Measurements from ENCODE around the gene OGFOD3.
"Not testable (repeated sequence)": the region's sequence is repeated elsewhere in the genome, so short reads cannot be mapped to it uniquely, and the experiment has no call there.

OGFOD3 gene

GRCh38 chr17:82453151-82453550 is 34.8 kb upstream of the OGFOD3 start:
- H3K9me3 Mint-ChIP-seq, CTCF ChIA-PET, DNase-seq, H3K27me3 Mint-ChIP-seq, H3K4me3 Mint-ChIP-seq: not testable (repeated sequence)
- Mint-ChIP-seq H3K36me3 (peaks cover 42% of the 10 kb centered on the region), H3K27ac (peak overlapping the region; percentile 69), H3K4me1 (peaks cover 49% of the 10 kb centered on the region)

GRCh38 chr17:82452162-82452561 is 33.8 kb upstream of the OGFOD3 start:
- Mint-ChIP-seq H3K4me1 (peaks cover 47% of the 10 kb centered on the region), H3K36me3 (peaks cover 41% of the 10 kb centered on the region), H3K27ac (peak overlapping the region; percentile 98), H3K27me3 (no peaks in the 10 kb centered on the region), H3K4me3 (peak overlapping the region; percentile 96), H3K9me3 (peaks cover 4% of the 10 kb centered on the region)
- DNase-seq, result no peak
- CTCF ChIA-PET, result interaction anchor here (0.7 kb wide), 1 partner anchor 102 kb away, joined by 3 read pairs; no protein-coding TSS in a partner anchor

GRCh38 chr17:82450357-82451106 is 32.1 kb upstream of the OGFOD3 start, which contains the start of gene CYBC1:
Gene CYBC1 (minus strand): TSS chr17:82450752. CDS start chr17:82449254, 1,498 bp downstream.
- CTCF ChIA-PET, result no interaction called here
- Mint-ChIP-seq H3K9me3 (peaks cover 4% of the 10 kb centered on the region), H3K4me1 (peaks cover 46% of the 10 kb centered on the region)

DNA sequence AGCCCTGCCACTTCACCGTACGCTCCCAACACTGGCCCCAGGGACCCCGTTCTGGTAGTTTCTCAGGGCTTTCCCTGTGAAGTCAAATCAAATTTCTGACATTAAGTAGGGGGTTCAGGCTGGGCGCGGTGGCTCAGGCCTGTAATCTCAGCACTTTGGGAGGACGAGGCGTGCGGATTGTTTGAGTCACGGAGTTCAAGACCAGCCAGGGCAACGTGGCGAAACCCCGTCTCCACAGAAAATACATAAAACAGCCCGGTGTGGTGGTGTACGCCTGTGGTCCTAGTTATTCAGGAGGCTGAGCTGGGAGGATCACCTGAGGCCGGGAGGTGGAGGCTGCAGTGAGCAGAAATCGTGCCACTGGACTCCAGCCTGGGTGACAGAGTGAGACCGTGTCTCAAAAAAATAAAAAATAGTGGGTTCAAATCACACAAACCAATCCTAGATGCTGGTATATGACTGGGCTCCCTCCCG is 31.5 kb upstream of the OGFOD3 start:
- Mint-ChIP-seq H3K4me3 (peak overlapping the region; percentile 96), H3K4me1 (peaks cover 46% of the 10 kb centered on the region), H3K27ac (peak overlapping the region; percentile 98), H3K9me3 (peaks cover 4% of the 10 kb centered on the region), H3K36me3 (peaks cover 45% of the 10 kb centered on the region), H3K27me3 (no peaks in the 10 kb centered on the region)
- CTCF ChIA-PET, result no interaction called here
- DNase-seq, result peak; percentile 38

More at GRCh38 chr17:82450357-82451106, 32.1 kb upstream of the OGFOD3 start, which contains the start of gene CYBC1:
- Mint-ChIP-seq H3K27ac (peak within 1 kb of the TSS; percentile 98), H3K36me3 (peaks cover 46% of the 10 kb centered on the region), H3K4me3 (peak within 1 kb of the TSS; percentile 96), H3K27me3 (no peaks in the 10 kb centered on the region)
- peak; percentile 95 for DNase-seq

- H3K27ac Mint-ChIP-seq, result peak overlapping the region; percentile 98
- H3K9me3 Mint-ChIP-seq, result peaks cover 3% of the 10 kb centered on the region
- H3K4me3 Mint-ChIP-seq, result peak overlapping the region; percentile 96
- CTCF ChIA-PET, result interaction anchor here (0.7 to 1.0 kb wide), 2 partner anchors 21 to 23 kb away, joined by 3 read pairs; no protein-coding TSS in a partner anchor
- DNase-seq, result peak; percentile 85
- peaks cover 46% of the 10 kb centered on the region for H3K4me1 Mint-ChIP-seq
- peaks cover 44% of the 10 kb centered on the region for H3K36me3 Mint-ChIP-seq
- no peaks in the 10 kb centered on the region for H3K27me3 Mint-ChIP-seq
Measured at GRCh38 chr17:82449131-82449882, 30.9 kb upstream of the OGFOD3 start.

GRCh38 chr17:82447876-82448275 is 29.5 kb upstream of the OGFOD3 start:
- Mint-ChIP-seq H3K27ac (peak overlapping the region; percentile 76), H3K36me3 (peaks cover 43% of the 10 kb centered on the region), H3K4me1 (peaks cover 41% of the 10 kb centered on the region), H3K27me3 (no peaks in the 10 kb centered on the region), H3K4me3 (peak overlapping the region; percentile 54), H3K9me3 (no peaks in the 10 kb centered on the region)
- CTCF ChIA-PET, result interaction anchor here (1.2 kb wide), 1 partner anchor 104 kb away, joined by 3 read pairs; no protein-coding TSS in a partner anchor
- DNase-seq, result no peak

- H3K27ac Mint-ChIP-seq, result no peak overlapping the region
- no peak overlapping the region for H3K4me3 Mint-ChIP-seq
- no peaks in the 10 kb centered on the region for H3K27me3 Mint-ChIP-seq
- DNase-seq, result no peak
- H3K4me1 Mint-ChIP-seq, result peaks cover 32% of the 10 kb centered on the region
- CTCF ChIA-PET, result interaction anchor here (1.2 kb wide), 1 partner anchor 105 kb away, joined by 3 read pairs; no protein-coding TSS in a partner anchor
- H3K36me3 Mint-ChIP-seq, result peaks cover 43% of the 10 kb centered on the region
- no peaks in the 10 kb centered on the region for H3K9me3 Mint-ChIP-seq
Measured at GRCh38 chr17:82446649-82447048, 28.3 kb upstream of the OGFOD3 start.

GRCh38 chr17:82446124-82446523 is 27.7 kb upstream of the OGFOD3 start:
- Mint-ChIP-seq H3K9me3 (no peaks in the 10 kb centered on the region), H3K4me1 (peaks cover 27% of the 10 kb centered on the region), H3K4me3 (no peak overlapping the region), H3K27ac (peak overlapping the region; percentile 35), H3K27me3 (no peaks in the 10 kb centered on the region), H3K36me3 (peaks cover 40% of the 10 kb centered on the region)
- DNase-seq, result no peak
- CTCF ChIA-PET, result interaction anchor here (1.1 kb wide), 1 partner anchor 14 kb away, joined by 3 read pairs; no protein-coding TSS in a partner anchor

GRCh38 chr17:82445542-82445941 is 27.2 kb upstream of the OGFOD3 start:
- H3K27me3 Mint-ChIP-seq, result no peaks in the 10 kb centered on the region
- CTCF ChIA-PET, result interaction anchor here (1.1 kb wide), 1 partner anchor 13 kb away, joined by 3 read pairs; no protein-coding TSS in a partner anchor
- H3K4me1 Mint-ChIP-seq, result peaks cover 23% of the 10 kb centered on the region
- H3K27ac Mint-ChIP-seq, result peak overlapping the region; percentile 35
- DNase-seq, result no peak
- H3K36me3 Mint-ChIP-seq, result peaks cover 40% of the 10 kb centered on the region
- no peak overlapping the region for H3K4me3 Mint-ChIP-seq
- no peaks in the 10 kb centered on the region for H3K9me3 Mint-ChIP-seq

- CTCF ChIA-PET, result interaction anchor here (1.1 kb wide), 1 partner anchor 13 kb away, joined by 3 read pairs; no protein-coding TSS in a partner anchor
- H3K36me3 Mint-ChIP-seq, result peaks cover 40% of the 10 kb centered on the region
- H3K4me3 Mint-ChIP-seq, result no peak overlapping the region
- peaks cover 23% of the 10 kb centered on the region for H3K4me1 Mint-ChIP-seq
- H3K9me3 Mint-ChIP-seq, result no peaks in the 10 kb centered on the region
- no peak overlapping the region for H3K27ac Mint-ChIP-seq
- DNase-seq, result no peak
- H3K27me3 Mint-ChIP-seq, result no peaks in the 10 kb centered on the region
Measured at GRCh38 chr17:82444941-82445521, 26.6 kb upstream of the OGFOD3 start.

DNA sequence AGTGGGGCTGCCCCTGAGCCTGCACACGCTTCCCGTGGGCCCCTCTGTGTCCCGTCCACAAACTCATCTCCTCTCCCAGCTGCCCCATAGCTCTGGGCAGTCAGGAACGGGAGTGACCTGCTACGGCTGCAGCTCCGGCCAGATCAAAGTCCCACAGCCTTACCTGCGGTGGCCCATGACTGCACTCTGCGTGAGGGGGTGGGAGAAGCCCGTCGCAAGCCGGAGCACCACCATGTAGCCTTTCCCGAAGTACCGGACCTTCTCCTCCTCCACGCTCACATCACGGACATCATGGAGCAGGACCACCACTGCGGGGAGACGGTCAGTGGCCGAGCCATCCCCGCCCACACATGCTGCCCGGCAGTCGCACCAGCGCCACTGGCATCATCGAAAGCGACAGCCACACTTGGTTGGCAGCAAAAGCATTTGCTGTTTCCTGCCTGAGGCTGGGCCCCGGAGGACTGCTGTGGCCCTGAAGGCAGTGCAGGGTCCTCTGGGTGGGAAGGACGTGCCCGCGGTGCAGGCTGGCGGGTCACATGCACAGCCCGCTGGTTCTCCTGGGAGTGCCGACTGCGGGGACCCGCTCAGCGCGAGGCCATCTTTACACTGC is 26.0 kb upstream of the OGFOD3 start:
- H3K27me3 Mint-ChIP-seq, result no peaks in the 10 kb centered on the region
- H3K9me3 Mint-ChIP-seq, result no peaks in the 10 kb centered on the region
- H3K27ac Mint-ChIP-seq, result peak overlapping the region; percentile 42
- CTCF ChIA-PET, result no interaction called here
- DNase-seq, result no peak
- H3K4me3 Mint-ChIP-seq, result no peak overlapping the region
- peaks cover 19% of the 10 kb centered on the region for H3K4me1 Mint-ChIP-seq
- peaks cover 35% of the 10 kb centered on the region for H3K36me3 Mint-ChIP-seq

DNA sequence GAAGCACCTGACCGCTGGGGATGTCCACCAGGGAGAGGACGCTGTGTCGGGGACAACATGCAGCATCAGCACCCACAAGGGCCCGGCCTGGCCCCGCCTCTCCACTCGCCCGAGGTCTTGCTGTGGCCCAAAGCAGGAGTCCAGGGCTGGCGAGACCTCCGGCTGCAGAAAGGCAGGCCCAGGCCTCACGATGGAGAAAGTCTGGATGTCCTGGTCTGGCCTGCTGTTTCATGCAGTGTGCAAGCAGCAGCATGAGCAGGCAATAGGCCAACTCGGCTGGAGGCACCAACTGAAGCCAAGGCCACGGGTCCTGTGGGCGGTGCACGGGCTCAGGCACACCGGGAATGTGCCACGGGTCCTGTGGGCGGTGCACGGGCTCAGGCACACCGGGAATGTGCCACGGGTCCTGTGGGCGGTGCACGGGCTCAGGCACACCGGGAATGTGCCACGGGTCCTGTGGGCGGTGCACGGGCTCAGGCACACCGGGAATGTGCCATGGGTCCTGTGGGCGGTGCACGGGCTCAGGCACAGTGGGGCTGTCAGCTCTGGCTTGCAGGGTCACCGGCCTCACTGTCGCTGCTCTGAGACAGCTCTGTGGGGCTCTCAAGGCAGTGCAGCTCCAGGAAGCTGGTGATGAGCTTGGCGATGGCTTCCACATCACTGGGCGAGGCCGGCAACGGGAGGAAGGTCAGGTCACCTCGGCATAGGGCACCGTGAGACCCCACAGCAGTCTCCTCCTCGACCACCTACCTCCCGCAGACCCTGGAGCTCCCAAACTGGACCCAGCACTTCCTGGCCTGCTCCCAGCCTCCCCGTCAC is 25.3 kb upstream of the OGFOD3 start:
- no peak overlapping the region for H3K4me3 Mint-ChIP-seq
- CTCF ChIA-PET, result no interaction called here
- H3K27me3 Mint-ChIP-seq, result no peaks in the 10 kb centered on the region
- H3K36me3 Mint-ChIP-seq, result peaks cover 31% of the 10 kb centered on the region
- H3K27ac Mint-ChIP-seq, result no peak overlapping the region
- H3K4me1 Mint-ChIP-seq, result peaks cover 15% of the 10 kb centered on the region
- H3K9me3 Mint-ChIP-seq, result no peaks in the 10 kb centered on the region
- no peak for DNase-seq

All from activated naive CD4-positive, alpha-beta T cell treated with anti-CD3 and anti-CD28 coated beads, Interleukin-2, amount 10 ng/mL, durations not matched to agents 7 days and 5 days (primary cell).